ENCODE data around the gene AOPEP. TPM values are rescaled to one million over a fixed set of nuclear protein-coding genes. Genes with fewer than 3 reads are reported as not detected.

Gene AOPEP
- total RNA-seq, 4 donors from 2014 or later, result 126 to 216 (median 136) TPM

- no peak for DNase-seq
- H3K9me3 ChIP-seq, result no peaks in the 10 kb centered on the region
- H3K4me3 ChIP-seq (replicated peaks in 1 of 3), result no peak overlapping the region
- no peaks in the 10 kb centered on the region for H3K27me3 ChIP-seq
- peak overlapping the region; percentile 69 to 93 (median 78) for H3K27ac ChIP-seq
- H3K36me3 ChIP-seq, result no peaks in the 10 kb centered on the region
- WGBS, 2 donors, result 95 to 96% methylated on average over 3 of the region's 3 CpGs
- intact Hi-C loops (cut with DNase I), result no loop called here
- no peak for TF ChIP-seq CTCF (IDR thresholded peaks at IDR 0.05)
- no peak for TF ChIP-seq POLR2A (IDR thresholded peaks at IDR 0.05)
- peaks cover 63 to 87% of the 10 kb centered on the region in 2 donors for H3K4me1 ChIP-seq
Observed at GRCh38 chr9:94870465-94870792, 143.9 kb downstream of the AOPEP start.

GRCh38 chr9:94870793-94871558 is 144.5 kb downstream of the AOPEP start:
- DNase-seq, result peak in 1 of 2 donors; percentile 23
- TF ChIP-seq CTCF (IDR thresholded peaks at IDR 0.05) (no peak), POLR2A (IDR thresholded peaks at IDR 0.05) (no peak)

GRCh38 chr9:94872083-94872833 is 145.8 kb downstream of the AOPEP start:
- Histone ChIP-seq H3K27ac (peak overlapping the region; percentile 69 to 93 (median 78)), H3K4me1 (peaks cover 62 to 75% of the 10 kb centered on the region in 2 donors), H3K4me3 (replicated peaks in 1 of 3) (no peak overlapping the region), H3K9me3 (no peaks in the 10 kb centered on the region), H3K36me3 (no peaks in the 10 kb centered on the region), H3K27me3 (no peaks in the 10 kb centered on the region)
- no peak for TF ChIP-seq POLR2A (IDR thresholded peaks at IDR 0.05)
- TF ChIP-seq CTCF (IDR thresholded peaks at IDR 0.05), result no peak
- WGBS, 2 donors, result 64% methylated on average over 13 of the region's 13 CpGs
- DNase-seq, result no peak
- intact Hi-C loops (cut with DNase I), result no loop called here

More at GRCh38 chr9:94870793-94871558, 144.5 kb downstream of the AOPEP start:
- 93 to 95% methylated on average over 8 of the region's 8 CpGs for WGBS, 2 donors
- Histone ChIP-seq H3K4me1 (peaks cover 69 to 86% of the 10 kb centered on the region in 2 donors), H3K9me3 (no peaks in the 10 kb centered on the region), H3K4me3 (replicated peaks in 1 of 3) (no peak overlapping the region), H3K36me3 (no peaks in the 10 kb centered on the region), H3K27me3 (no peaks in the 10 kb centered on the region), H3K27ac (peak overlapping the region; percentile 69 to 93 (median 78))
- intact Hi-C loops (cut with DNase I), result no loop called here

GRCh38 chr9:94872891-94873511 is 146.5 kb downstream of the AOPEP start:
- TF ChIP-seq CTCF (IDR thresholded peaks at IDR 0.05) (no peak), POLR2A (IDR thresholded peaks at IDR 0.05) (no peak)
- WGBS, 2 donors, result 31 to 42% methylated on average over 3 of the region's 3 CpGs
- H3K27ac ChIP-seq, result peak overlapping the region; percentile 69 to 93 (median 78)
- no peaks in the 10 kb centered on the region for H3K9me3 ChIP-seq
- H3K4me1 ChIP-seq, result peaks cover 56 to 73% of the 10 kb centered on the region in 2 donors
- no peak for DNase-seq
- no peaks in the 10 kb centered on the region for H3K36me3 ChIP-seq
- H3K27me3 ChIP-seq, result no peaks in the 10 kb centered on the region
- no peak overlapping the region for H3K4me3 ChIP-seq (replicated peaks in 1 of 3)
- intact Hi-C loops (cut with DNase I), result no loop called here

All from thyroid gland (tissue), 4 donors.